MG63 (cell line): Measurements from ENCODE around the gene CORO1C. TPM values are rescaled to one million over a fixed set of nuclear protein-coding genes. Genes with fewer than 3 reads are reported as not detected.
"Not testable (repeated sequence)": the region's sequence is repeated elsewhere in the genome, so short reads cannot be mapped to it uniquely, and the experiment has no call there.

Experiments
- DNase-seq: peaks from one replicate; pipeline ENCODE4 v3.0.0-alpha.2; 2020
- H3K27me3 ChIP-seq: fragments of 250-450 bp; sonication (Bioruptor Pico); 2 replicates; pipeline ENCODE4 v1.5.1; 2020; ENCODE audit warnings: mild to moderate bottlenecking, moderate library complexity
- H3K36me3 ChIP-seq: fragments of 250-450 bp; sonication (Bioruptor Pico); 2 replicates; pipeline ENCODE4 v1.5.1; 2020; ENCODE audit warnings: mild to moderate bottlenecking, moderate library complexity
- H3K4me3 ChIP-seq: fragments of 250-450 bp; sonication (Bioruptor Pico); 2 replicates; pipeline ENCODE4 v1.5.1; 2020; ENCODE audit warnings: mild to moderate bottlenecking, moderate library complexity
- H3K9me3 ChIP-seq: fragments of 250-450 bp; sonication (Bioruptor Pico); 2 replicates; pipeline ENCODE4 v1.5.1; 2020; ENCODE audit warnings: mild to moderate bottlenecking, moderate library complexity
- total RNA-seq: library from RNA; depleted of rRNA; stranded (reverse); fragments of >200 nt; shearing (Covaris generic); gene quantifications from 2 replicates; pipeline ENCODE4 v1.2.3, GENCODE V29; 2014; ENCODE audit warnings: low replicate concordance

Gene CORO1C
- total RNA-seq, 1 experiment from 2014 or later: 229 TPM

DNA sequence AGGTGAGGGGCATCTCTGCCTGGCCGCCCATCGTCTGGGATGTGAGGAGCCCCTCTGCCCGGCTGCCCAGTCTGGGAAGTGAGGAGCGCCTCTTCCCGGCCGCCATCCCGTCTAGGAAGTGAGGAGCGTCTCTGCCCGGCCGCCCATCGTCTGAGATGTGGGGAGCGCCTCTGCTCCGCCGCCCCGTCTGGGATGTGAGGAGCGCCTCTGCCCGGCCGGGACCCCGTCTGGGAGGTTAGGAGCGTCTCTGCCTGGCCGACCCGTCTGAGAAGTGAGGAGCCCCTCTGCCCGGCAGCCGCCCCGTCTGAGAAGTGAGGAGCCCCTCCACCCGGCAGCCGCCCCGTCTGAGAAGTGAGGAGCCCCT is 75.5 kb downstream of the CORO1C start:
- not testable (repeated sequence) for H3K4me3 ChIP-seq, H3K27me3 ChIP-seq, H3K9me3 ChIP-seq, DNase-seq
- peaks cover 82% of the 10 kb centered on the region for H3K36me3 ChIP-seq

DNA sequence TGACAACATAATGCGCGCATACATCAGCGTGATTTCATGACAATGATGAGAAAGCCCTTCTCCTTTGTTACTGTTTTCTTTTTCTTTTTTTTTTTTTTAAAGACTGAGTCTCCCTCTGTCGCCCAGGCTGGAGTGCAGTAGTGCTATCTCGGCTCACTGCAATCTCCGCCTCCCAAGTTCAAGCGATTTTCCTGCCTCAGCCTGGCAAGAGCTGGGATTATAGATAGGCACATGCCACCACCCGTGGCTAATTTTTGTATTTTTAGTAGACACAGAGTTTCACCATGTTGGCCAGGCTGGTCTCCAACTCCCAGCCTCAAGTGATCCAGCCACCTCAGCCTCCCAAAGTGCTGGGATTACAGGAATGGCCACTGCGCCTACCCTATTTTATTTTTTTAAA is 76.7 kb downstream of the CORO1C start:
- not testable (repeated sequence) for H3K9me3 ChIP-seq, H3K4me3 ChIP-seq, H3K27me3 ChIP-seq, DNase-seq
- H3K36me3 ChIP-seq: peaks cover 80% of the 10 kb centered on the region

DNA sequence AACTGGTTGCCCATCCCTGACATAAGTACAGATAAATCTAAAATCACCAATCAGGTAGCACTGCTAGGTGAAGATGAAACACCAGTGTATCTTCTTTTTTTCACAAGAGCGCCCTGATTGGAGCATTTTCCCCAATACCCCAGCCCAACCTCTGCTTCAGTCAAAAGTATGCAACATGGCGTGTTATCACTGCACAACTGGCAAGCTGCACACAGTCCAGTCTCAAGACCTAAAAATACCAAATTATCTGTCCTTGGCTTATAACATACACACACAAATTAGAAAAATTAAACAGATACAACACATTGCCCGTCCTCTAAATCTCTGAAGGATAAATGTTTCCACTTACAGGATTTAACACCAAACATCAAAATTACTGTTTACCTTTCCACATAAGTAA is 77.4 kb downstream of the CORO1C start:
- no peaks in the 10 kb centered on the region for H3K27me3 ChIP-seq
- no peaks in the 10 kb centered on the region for H3K9me3 ChIP-seq
- DNase-seq: no peak
- peaks cover 78% of the 10 kb centered on the region for H3K36me3 ChIP-seq
- H3K4me3 ChIP-seq: no peak overlapping the region

DNA sequence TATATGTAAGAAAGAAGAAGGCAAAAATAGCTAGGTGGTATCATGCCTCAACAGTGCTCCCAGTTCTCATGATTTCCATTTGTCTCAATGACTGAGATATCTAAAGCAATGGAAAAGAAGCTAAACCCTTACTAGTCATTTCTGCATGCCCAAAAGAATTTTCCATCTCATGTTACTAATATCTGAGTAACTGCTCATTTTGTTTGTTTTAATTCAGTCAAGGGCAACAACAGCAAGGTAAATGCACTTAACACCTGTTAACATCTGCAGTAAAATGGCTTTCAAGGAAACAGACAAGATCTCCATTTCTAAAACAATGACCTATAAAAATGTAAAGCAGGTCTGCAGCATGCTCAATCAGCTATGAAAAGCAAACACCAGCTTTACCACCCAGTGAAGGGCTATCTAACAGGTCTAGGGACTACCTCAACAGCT is 78.2 kb downstream of the CORO1C start:
- no peaks in the 10 kb centered on the region for H3K9me3 ChIP-seq
- H3K36me3 ChIP-seq: peaks cover 78% of the 10 kb centered on the region
- no peaks in the 10 kb centered on the region for H3K27me3 ChIP-seq
- H3K4me3 ChIP-seq: no peak overlapping the region
- DNase-seq: no peak

DNA sequence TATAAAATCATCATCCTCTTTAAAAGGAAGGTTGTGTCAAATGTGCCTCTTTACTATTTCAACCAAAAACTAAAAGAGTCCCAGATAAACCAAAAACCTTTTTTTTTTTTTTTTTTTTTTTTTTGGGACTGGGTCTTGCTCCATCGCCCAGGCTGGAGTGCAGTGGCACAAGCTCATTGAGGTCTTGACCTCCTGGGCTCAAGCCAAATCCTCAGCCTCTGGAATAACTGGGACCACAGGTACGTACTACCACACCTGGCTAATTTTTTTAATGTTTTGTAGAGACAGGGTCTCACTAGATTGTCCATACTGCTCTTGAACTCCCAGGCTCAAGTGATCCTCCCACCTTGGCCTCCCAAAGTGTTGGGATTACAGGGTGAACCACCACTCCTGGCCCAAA is 81.2 kb downstream of the CORO1C start:
- Histone ChIP-seq H3K4me3 (no peak overlapping the region), H3K27me3 (no peaks in the 10 kb centered on the region), H3K36me3 (peaks cover 89% of the 10 kb centered on the region), H3K9me3 (no peaks in the 10 kb centered on the region)
- DNase-seq: no peak

DNA sequence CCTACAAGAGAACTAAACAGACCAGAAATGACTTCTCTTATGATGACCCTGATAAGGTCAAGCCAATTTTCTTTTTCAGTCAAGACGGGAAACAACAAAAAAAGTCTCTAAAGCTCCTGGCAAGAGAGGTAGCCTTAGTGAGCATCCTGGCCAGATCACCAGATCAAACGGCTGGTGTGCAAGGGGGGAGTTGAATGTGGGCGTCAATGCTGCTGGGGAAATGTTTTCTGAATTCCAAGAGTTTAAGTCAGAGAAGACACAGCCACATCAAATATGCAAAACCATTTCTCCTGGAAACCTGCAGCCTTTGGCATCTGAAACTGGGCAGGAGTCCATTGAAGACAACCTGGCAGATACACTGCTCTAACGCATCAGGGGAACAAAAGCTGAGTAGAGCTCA is 81.6 kb downstream of the CORO1C start:
- Histone ChIP-seq H3K4me3 (no peak overlapping the region), H3K27me3 (no peaks in the 10 kb centered on the region), H3K9me3 (no peaks in the 10 kb centered on the region), H3K36me3 (peaks cover 88% of the 10 kb centered on the region)
- DNase-seq: peak; percentile 89

DNA sequence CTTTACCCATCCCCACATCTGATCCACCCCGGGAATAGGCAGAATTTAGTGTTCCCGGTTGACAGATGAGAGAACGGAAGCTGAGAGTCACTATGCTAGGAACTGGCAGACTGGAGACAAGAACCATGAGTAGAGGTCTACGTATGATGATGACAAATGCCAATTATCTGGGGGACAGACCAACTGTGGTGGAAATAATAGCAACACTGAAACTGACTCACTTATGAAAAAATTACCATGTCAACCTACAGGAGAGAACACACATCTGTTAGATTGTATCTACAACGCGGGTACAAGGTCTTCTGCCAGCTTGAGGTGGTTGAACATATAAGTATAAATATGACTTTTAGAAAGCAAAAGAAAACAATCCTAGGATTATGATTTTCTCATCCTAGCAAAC is 82.2 kb downstream of the CORO1C start:
- no peak for DNase-seq
- H3K9me3 ChIP-seq: no peaks in the 10 kb centered on the region

DNA sequence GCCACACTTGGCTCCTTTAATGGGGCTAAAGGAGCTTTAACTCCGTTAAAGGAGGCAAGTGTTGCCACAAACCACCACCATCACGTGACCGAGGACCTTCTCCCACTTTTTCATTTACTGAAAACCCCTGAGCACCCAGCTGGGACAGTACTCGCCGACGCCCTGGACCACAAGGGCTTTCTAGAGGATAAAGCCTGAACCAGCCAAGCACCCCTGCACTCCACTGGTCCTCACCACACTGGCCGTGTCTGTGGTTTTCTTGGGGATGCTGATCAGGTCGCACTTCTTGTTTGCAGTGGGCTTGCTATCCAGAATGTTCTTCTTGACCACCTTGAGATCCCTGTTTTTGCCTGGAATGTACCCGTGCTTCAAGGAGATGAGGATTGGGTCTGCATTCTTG is 82.9 kb downstream of the CORO1C start:
- no peak for DNase-seq
- H3K36me3 ChIP-seq: peaks cover 83% of the 10 kb centered on the region

More for the DNA sequence above, 82.2 kb downstream of the CORO1C start:
- Histone ChIP-seq H3K36me3 (peaks cover 86% of the 10 kb centered on the region), H3K27me3 (no peaks in the 10 kb centered on the region), H3K4me3 (no peak overlapping the region)

DNA sequence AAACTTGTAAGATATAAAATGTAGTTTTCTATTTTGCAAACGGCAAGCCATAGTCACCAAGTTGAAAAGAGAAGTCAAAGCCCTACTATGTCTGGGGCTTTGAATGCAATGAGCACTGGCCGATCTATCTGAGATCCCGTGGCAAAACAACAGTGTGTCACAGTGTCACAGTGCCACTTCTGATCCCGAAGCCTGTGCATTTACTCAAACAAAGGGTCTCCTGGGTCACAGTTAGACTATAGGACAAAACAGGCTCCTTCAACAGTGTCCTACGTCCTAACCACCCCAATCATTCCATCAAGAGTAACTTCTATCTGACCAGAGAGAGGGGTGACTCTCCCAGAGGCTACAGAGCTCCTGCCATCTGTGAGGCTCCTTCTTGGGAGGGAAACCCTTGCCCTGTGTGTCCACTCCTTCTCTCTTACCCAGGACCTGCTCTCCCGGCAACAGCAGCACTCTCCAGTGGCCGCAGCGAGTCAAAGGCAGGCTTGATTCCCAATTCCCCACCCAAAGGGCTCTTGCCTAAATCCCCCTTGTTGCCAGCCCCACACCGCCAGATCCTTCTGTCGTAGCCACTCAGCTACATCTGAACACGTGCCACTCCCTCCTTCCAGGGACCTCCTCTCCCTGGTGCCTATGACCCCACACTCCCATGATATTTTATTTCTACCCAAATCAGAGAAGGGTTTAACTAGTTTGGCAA is 83.6 kb downstream of the CORO1C start:
- DNase-seq: no peak
- Histone ChIP-seq H3K9me3 (no peaks in the 10 kb centered on the region), H3K27me3 (no peaks in the 10 kb centered on the region), H3K4me3 (no peak overlapping the region), H3K36me3 (peaks cover 83% of the 10 kb centered on the region)

More for the DNA sequence above, 82.9 kb downstream of the CORO1C start:
- Histone ChIP-seq H3K27me3 (no peaks in the 10 kb centered on the region), H3K4me3 (no peak overlapping the region), H3K9me3 (no peaks in the 10 kb centered on the region)

DNA sequence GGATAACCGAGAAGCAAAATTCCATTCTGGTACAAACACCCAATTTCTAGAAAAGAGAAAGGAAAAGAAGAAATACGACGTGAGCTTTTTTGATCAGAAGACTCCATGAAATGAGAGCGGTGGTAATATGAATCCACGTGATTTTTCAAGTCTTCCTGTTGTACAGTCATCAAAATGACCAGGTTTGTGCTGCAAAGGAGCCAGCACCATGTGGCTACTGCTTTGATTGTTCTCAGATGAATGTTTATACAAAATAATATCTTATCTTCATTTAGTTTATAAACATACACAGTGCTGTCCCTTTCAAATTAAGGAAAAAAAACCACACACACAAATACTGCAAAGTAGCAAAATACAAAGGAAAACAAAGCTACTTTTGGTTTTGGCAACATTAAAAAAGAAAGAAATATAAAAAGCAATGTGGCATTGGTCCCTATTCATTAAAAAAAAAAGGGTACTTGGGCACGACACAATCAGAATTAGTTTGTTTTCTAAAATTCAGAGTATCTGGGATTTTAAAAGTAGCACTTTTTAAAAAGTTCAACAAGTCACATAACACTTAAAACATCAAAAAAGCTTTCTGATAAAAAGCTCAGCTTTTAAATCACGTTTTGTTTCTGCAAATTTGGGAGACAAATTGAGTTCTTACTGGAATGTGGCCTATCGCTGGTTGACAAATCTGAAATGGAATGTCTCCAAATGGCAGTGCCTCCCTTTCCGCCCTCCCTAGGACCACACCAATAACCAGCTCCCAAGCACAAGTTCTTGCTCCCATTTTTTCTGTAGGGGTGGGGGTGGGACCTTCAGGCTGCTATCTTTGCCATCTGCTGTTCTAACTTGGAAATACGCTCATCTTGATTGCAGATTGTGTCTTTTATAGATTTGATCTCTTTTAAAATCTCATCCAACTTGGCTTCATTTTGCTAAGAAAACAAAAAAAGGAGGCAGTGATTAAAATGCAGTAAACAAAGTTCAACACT is 84.4 kb downstream of the CORO1C start:
- Histone ChIP-seq H3K36me3 (peaks cover 84% of the 10 kb centered on the region), H3K27me3 (no peaks in the 10 kb centered on the region), H3K9me3 (no peaks in the 10 kb centered on the region), H3K4me3 (no peak overlapping the region)
- DNase-seq: no peak

DNA sequence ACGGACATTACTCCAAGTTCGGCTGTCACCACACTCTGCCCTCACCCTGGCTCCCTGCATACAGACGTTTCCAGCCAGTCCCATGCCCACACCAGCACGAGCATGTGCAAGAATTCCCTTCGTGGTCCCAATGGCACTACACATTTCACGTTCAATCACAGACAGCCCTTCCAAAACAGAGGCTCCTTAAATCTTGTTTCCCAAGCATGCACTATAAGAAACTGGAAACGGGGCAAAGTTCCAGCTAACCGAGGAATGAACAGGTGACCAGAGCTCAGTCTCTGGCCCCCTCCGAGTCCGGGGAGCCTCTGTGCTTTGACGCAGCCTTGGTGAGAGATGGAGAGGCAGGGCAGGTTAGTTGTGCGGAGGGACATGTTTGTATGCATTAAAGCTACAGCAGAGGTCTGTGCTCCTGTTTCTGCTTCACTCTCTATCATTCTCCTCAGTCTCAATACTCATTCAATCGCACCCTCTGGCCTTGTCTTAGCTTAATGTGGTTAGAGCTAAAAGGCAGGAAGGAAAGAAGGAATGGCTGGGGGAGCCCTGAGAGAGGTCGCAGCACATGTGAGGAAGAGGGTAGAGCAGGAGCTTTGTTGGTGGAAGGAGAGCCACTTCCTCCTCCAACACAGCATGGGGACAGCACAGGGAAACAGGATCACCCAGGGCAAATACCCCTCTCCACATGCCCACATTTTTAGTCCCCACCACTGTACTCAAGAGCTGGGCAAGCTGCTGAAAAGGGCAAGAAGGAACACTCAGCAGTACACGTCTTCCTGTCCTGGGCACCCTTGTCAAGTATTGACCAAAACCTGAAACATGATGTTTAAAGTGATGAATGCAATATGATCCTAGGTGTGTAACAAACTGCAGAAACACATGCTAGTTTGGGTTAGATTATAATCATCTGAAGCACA is 85.4 kb downstream of the CORO1C start:
- no peaks in the 10 kb centered on the region for H3K9me3 ChIP-seq
- H3K27me3 ChIP-seq: no peaks in the 10 kb centered on the region
- no peak for DNase-seq
- no peak overlapping the region for H3K4me3 ChIP-seq
- peaks cover 86% of the 10 kb centered on the region for H3K36me3 ChIP-seq

DNA sequence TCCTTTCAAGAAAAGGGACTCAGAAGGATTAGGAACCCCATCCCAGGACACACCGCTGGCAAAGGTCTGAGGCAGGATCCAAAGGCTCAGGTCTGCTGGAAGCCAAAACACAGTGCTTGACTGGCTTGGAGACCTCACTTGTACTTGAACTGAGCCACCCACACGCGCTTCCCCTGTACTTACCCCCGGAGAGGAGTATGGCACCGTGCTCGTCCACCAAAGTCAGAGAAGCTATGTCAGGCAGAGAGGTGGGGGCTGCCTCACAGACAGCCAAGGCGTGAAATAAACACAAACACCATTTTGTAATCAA is 86.6 kb downstream of the CORO1C start:
- H3K36me3 ChIP-seq: peaks cover 86% of the 10 kb centered on the region
- no peaks in the 10 kb centered on the region for H3K27me3 ChIP-seq
- no peak overlapping the region for H3K4me3 ChIP-seq
- H3K9me3 ChIP-seq: no peaks in the 10 kb centered on the region
- no peak for DNase-seq

DNA sequence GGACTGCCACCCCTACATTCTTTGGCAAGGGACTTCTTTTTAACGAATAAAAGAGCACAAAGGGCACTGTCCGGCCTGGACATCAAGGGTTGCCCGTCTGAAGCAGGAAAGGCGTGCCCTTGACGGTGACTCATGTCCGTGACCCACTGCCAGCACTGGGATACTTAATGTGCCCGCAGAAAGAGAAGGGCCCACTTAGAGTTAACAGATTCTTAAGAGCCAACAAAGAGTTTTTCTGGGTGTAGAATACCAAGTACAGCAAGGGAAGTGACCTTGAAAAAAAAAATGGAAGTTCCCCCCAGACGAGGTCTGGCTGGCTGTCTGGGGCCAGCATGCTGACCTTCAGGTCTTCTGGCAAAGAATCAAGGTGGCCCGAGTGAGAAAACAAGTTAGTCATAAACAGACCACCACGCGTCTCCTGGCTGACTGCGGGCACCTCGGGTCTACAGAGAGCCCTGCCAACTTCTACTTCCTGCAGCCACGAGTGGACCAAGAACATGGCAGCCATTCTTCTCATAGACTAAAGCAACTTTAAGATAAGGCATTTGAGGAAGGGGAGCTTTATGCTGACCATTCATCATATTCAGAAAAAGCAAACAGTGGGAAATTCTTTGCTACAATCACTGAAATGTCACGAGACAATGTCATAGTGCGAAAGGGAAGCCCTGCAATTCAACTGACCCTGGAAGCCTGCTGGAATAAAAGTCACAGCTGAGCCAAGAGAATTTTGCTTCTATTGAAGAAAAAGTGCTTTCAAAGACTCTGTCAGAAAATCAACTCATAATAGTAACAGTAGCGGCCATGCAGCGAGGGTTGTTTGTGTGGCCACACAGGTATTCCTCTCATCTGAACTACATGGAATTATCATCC is 87.1 kb downstream of the CORO1C start:
- Histone ChIP-seq H3K9me3 (no peaks in the 10 kb centered on the region), H3K4me3 (no peak overlapping the region), H3K36me3 (peaks cover 83% of the 10 kb centered on the region), H3K27me3 (no peaks in the 10 kb centered on the region)
- DNase-seq: peak; percentile 89

DNA sequence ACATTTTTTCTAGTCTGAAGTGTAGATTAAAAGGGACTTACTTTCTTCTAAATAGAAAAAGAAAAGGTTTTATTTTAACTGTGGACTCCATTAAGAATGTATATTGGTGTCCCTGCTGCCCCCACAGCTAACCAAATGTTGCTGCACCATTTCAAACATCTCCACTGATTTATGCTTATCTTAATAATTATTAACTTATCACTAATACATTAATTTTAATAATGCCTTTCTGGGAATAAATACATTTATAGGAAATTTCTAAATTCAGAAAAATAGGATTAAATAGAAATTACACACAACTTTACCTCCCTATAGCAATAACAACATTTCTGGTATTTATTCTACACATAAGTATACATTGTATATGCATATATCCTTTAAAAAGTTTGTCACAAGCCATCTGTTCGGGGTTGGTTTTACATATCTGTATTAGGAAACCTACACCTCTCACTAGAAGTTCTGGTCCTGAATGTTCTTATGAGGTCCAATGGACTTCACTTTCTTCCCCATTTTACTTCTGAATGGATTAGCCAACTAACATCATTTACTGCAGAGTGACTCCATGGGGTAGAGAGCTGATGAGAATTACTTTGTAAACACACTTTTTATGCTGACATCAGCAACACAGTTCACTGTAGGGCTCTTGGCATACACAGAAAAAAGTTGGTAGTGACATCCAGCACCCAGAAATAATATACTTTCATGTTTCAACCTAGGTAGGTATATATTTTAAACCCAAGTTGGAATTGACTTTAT is 88.2 kb downstream of the CORO1C start:
- Histone ChIP-seq H3K4me3 (no peak overlapping the region), H3K9me3 (no peaks in the 10 kb centered on the region), H3K27me3 (no peaks in the 10 kb centered on the region), H3K36me3 (peaks cover 72% of the 10 kb centered on the region)
- DNase-seq: no peak

DNA sequence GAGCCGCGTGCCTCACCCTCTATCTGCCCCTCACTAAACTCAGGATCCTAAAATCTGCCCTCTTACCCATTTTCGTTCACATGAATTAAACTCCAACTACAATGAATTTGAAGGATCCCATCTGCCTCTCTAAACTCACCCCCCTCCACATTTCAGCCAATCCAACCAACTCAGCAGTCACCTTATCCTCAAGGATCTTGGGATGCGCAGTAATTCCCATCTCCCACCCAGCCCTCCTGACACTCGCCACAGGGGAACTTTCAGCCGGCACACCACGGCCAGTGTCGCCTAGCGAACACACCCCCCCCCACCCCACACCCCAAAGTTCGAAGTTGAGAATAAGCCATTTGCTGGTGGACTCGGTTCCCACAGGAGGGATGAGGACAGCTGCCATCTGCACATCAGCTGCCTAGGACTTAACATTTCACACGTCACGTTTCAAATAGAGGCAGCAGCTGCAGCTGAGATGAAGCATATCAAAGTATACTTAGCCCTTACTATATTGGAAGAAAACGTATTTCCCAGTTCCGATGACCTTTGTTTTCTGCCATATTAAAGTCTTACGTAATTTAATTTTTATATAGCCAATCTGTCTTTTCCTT is 88.9 kb downstream of the CORO1C start:
- Histone ChIP-seq H3K4me3 (no peak overlapping the region), H3K9me3 (no peaks in the 10 kb centered on the region; the same call in 1 of the 2 replicates), H3K27me3 (no peaks in the 10 kb centered on the region), H3K36me3 (peaks cover 66% of the 10 kb centered on the region)
- DNase-seq: no peak
